Testis (tissue), 2 donors: ENCODE measurements around the gene IDUA.

Source experiments
- POLR2A ChIP-seq: fragments of 450-650 bp; IDR thresholded peaks from one replicate; pipeline ENCODE4 v1.6.1; 2017; ENCODE audit warnings: antibody characterized with exemption, mild to moderate bottlenecking, moderate library complexity
- TF ChIP-seq, protein P1 (sequence below), 3 experiments: fragments of 450-650 bp in 2 of 3; fragments of 200-600 bp in 1 of 3; sonication (generic) in 1 of 3; IDR thresholded peaks; one replicate each; pipeline ENCODE4 v1.5.1; 2016 to 2019; ENCODE audit warnings: antibody characterized with exemption in 3 of 3, mild to moderate bottlenecking in 2 of 3, moderate library complexity in 1 of 3

DNA sequence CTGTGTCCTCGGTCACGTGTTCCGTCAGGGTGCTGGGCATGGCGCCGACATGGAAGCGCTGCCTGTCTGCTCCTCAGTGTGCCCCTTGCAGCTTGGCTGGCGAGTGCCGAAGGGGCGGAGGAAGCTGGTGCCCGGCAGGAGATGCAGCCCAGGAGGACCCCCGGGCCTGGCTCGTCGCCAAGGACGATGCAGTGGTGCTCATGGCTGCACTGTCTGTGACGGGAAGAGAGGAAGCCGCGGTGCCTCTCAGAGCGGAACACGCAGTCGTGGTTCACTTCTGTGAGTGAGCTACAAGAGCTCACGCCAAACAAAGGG is 62.7 kb downstream of the IDUA start:
- TF ChIP-seq, protein P1, sequence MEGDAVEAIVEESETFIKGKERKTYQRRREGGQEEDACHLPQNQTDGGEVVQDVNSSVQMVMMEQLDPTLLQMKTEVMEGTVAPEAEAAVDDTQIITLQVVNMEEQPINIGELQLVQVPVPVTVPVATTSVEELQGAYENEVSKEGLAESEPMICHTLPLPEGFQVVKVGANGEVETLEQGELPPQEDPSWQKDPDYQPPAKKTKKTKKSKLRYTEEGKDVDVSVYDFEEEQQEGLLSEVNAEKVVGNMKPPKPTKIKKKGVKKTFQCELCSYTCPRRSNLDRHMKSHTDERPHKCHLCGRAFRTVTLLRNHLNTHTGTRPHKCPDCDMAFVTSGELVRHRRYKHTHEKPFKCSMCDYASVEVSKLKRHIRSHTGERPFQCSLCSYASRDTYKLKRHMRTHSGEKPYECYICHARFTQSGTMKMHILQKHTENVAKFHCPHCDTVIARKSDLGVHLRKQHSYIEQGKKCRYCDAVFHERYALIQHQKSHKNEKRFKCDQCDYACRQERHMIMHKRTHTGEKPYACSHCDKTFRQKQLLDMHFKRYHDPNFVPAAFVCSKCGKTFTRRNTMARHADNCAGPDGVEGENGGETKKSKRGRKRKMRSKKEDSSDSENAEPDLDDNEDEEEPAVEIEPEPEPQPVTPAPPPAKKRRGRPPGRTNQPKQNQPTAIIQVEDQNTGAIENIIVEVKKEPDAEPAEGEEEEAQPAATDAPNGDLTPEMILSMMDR (IDR thresholded peaks at IDR 0.05), result no peak
- TF ChIP-seq POLR2A, result no peak
